ENCODE results near the gene PYGB.

The PYGB gene

GRCh38 chr20:25247956-25248785 is at the start of gene PYGB:
Gene PYGB (plus strand): TSS chr20:25248085. CDS start chr20:25248179, 94 bp downstream.
- DNase-seq = peak; percentile 80

GRCh38 chr20:25198663-25199383 is 49.1 kb upstream of the PYGB start:
- DNase-seq = no peak

DNA sequence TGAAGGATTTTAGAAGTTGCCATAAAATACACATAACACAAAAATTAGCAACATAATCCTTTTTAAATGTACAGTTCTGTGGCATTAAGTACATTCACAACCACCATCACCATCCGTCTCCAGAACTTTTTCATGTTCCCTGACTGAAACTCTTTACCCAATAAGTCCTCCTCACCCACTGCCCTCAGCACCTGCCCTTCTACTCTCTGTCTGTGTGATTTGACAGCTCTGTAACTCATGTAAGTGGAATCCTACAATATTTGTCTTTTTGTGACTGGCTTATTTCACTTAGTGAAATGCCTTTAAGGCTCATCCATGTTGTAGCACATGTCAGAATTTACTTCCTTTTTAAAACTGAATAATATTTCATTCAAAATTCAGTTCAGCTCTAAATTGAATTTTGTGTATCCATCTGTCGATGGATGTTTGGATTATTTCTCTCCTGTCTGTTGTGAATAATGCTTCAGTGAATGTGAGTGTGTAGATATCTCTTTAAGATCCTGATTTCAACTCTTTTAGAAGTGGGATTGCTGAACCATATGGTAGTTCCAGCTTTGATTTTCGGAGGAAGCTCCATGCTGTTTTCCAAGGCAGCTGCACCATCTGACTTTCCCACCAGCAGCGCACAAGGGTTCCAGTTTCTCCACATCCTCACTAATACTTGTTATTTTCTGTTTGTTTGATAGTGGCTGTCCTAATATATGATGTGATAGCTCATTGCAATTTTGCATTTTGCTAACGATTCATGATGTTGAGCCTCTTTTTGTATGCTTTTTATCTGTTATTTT is 48.2 kb upstream of the PYGB start:
- no peak for DNase-seq

DNA sequence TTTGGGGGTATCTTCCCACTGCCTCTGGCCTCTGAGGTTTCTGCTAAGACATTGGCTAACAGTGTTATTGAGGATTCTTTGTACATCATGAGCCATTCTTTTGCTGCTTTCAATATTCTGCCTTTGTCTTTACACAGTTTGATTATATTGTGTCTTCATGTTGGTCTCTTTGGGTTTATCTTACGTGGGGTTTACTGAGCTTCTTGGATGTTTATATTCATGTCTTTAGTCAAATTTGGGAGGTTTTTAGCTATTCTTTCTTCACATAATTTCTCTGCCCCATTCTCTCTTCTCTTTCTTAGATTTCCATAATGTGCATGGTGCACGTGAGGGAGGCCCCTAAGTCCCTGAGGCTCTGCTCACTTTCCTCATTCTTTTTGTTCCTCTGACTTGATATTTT is 44.8 kb upstream of the PYGB start:
- DNase-seq = no peak

GRCh38 chr20:25203871-25204320 is 44.0 kb upstream of the PYGB start:
- no peak for DNase-seq

GRCh38 chr20:25204550-25205276 is 43.2 kb upstream of the PYGB start:
- no peak for DNase-seq

DNA sequence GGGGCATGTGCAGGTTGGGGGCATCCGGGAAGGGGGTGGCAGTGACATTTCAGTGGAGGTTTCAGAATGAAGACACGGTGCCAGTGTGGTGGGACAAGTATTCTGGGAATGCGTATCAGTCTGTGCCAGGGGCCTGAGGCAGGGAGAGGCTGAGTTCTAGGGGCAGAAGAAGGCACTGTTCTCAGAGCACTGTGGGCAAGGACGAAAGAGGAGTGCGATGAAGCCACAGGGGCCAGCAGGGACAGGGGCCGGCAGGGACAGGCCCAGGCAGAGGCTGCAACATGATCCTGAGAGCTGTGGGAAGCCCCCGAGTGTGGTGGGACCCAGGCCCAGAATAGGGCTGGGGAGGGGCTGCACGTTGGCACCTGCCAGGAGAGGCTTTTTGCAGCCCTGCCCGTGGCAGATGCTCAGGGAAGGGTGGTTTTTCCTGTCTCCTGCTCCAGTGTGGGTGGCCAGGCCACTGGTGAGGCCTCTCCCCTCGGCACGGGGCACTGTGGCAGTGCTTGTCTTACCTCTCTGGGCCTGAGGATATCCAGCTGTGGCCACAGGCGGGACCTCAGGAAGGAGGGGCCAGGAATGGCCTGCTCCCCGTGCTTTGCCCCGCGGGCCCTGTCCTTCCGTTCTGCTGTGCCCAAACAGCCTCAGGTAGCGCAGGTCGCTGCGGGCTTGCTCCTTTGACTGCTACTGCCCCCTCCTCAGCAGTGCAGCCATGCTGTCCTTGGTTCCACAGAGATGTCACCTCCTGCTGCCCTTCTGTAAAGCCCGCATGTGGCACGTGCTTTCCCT is 42.4 kb upstream of the PYGB start:
- DNase-seq = no peak

DNA sequence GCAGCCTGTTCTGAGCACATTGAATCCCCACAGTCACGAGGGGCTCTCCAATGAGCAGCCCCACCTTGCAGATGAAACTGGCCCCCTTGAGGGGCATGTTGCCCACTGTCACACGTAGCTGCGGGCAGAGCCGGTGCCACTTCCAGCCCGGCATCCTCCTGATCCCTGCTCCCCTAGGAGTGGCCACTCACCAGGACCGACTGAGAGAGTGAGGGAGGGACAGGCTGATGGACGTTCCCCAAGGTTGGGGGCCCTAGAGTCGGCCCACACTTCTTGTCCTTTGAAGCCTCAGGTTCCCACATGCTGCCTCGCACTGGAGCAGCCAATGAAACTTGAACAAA is 41.9 kb upstream of the PYGB start:
- no peak for DNase-seq

GRCh38 chr20:25206548-25206947 is 41.3 kb upstream of the PYGB start:
- no peak for DNase-seq

GRCh38 chr20:25207149-25207959 is 40.5 kb upstream of the PYGB start:
- DNase-seq = no peak

GRCh38 chr20:25207960-25208534 is 39.8 kb upstream of the PYGB start:
- no peak for DNase-seq

- DNase-seq = no peak
Observed at GRCh38 chr20:25209400-25209799, 38.5 kb upstream of the PYGB start.

DNA sequence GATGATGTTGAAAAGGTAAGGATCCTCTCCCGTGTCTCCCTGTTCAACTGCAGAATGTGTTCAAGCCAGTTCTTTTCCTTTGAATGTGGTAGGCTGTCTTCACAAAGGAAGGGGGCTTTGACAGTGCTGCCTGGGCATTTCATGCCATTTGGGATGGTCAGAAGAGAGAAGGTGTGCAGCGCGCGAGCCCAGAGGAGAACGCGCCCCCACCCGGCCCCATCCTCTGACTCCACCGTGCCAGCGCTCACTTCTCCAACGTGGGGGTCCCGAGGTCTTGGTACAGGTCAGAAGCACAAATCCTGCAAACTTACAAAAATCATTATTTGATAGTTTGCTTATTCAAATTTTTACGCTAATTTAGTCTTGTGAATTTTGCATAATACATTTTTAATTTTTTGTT is 38.0 kb upstream of the PYGB start:
- no peak for DNase-seq

GRCh38 chr20:25211273-25211672 is 36.6 kb upstream of the PYGB start:
- DNase-seq = no peak

- no peak for DNase-seq
Observed at GRCh38 chr20:25212242-25212641, 35.6 kb upstream of the PYGB start.

DNA sequence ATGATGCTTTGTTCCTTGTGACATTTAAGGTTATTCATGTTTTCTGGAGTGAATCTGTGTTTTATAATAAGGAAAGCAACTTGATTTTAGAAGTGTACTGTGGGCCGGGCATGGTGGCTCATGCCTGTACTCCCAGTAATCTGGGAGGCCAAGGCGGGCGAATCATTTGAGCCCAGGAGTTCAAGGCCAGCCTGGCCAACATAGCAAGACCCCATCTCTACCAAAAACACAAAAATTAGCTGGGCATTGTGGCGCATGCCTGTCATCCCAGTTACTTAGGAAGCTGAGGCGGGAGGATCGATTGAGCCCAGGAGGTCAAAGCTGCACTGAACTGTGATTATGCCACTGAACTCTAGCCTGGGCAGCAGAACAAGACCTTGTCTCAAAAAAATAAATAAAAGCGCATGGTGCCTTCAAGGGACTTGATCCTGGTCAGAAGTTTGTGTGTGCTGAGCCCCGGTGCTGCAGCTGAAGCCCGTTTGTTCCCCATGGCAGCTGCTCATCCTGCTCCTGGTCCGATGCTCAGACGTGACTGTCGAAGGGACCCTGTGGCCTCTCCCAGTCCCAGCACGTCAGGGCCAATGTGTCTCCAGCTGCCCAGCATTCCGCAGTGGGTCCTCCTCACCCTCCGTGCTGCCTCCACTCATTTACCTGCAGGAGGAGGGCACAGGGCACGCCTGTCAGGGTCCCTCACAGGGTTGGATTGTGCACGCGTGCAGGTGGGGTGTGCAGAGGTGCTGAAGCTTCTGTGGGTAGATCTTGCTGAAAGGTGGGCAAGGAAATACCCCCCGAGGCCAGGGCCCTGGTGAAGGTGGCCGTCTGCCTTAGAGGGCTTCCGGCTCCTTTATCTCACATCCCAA is 34.1 kb upstream of the PYGB start:
- DNase-seq = no peak

GRCh38 chr20:25214426-25214790 is 33.5 kb upstream of the PYGB start:
- DNase-seq = no peak

- no peak for DNase-seq
Observed at GRCh38 chr20:25214819-25215218, 33.1 kb upstream of the PYGB start.

- no peak for DNase-seq
Observed at GRCh38 chr20:25215521-25215920, 32.4 kb upstream of the PYGB start.
